HTERT RPE-1 (cell line): ENCODE measurements around the gene STARD3.

Experiments
- in situ Hi-C: fragments of 300-500 bp; cut with MboI; formaldehyde crosslinking; loops from 4 replicates; pipeline ENCODE4 v1.14.3; 2020; ENCODE audit warnings: low sequenced_read_pairs

Gene STARD3

GRCh38 chr17:39603304-39604016, 33.5 kb upstream of the STARD3 start:
- in situ Hi-C loops = no loop called here

- in situ Hi-C loops = no loop called here
Observed at GRCh38 chr17:39604911-39605491, 31.9 kb upstream of the STARD3 start.

GRCh38 chr17:39605492-39606433, 31.2 kb upstream of the STARD3 start:
- in situ Hi-C loops = no loop called here

- in situ Hi-C loops = no loop called here
Observed at GRCh38 chr17:39606434-39607056, 30.4 kb upstream of the STARD3 start.

GRCh38 chr17:39607057-39607850, 29.7 kb upstream of the STARD3 start:
- in situ Hi-C loops = no loop called here

GRCh38 chr17:39607851-39608130, 29.2 kb upstream of the STARD3 start, which contains the start of gene NEUROD2:
Gene NEUROD2 (minus strand): TSS chr17:39607920. CDS start chr17:39606599, 1,321 bp downstream.
- in situ Hi-C loops = no loop called here

- in situ Hi-C loops = no loop called here
Observed at GRCh38 chr17:39608142-39608981, 28.6 kb upstream of the STARD3 start.

GRCh38 chr17:39609416-39610025, 27.4 kb upstream of the STARD3 start:
- in situ Hi-C loops = no loop called here

GRCh38 chr17:39611401-39612112, 25.4 kb upstream of the STARD3 start:
- in situ Hi-C loops = no loop called here

- in situ Hi-C loops = no loop called here
Observed at GRCh38 chr17:39612291-39612894, 24.6 kb upstream of the STARD3 start.

- in situ Hi-C loops = no loop called here
Observed at GRCh38 chr17:39612935-39613464, 23.9 kb upstream of the STARD3 start.

- in situ Hi-C loops = no loop called here
Observed at GRCh38 chr17:39614545-39615157, 22.3 kb upstream of the STARD3 start.

GRCh38 chr17:39615434-39615833, 21.5 kb upstream of the STARD3 start:
- in situ Hi-C loops = no loop called here

GRCh38 chr17:39617100-39617445, 19.9 kb upstream of the STARD3 start:
- in situ Hi-C loops = no loop called here

- in situ Hi-C loops = no loop called here
Observed at GRCh38 chr17:39617446-39618245, 19.3 kb upstream of the STARD3 start.

GRCh38 chr17:39618246-39618913, 18.6 kb upstream of the STARD3 start:
- in situ Hi-C loops = no loop called here
